ENCODE data around the gene ATXN1.
"Not testable (repeated sequence)": the region's sequence is repeated elsewhere in the genome, so short reads cannot be mapped to it uniquely, and the experiment has no call there.

ATXN1 gene

DNA sequence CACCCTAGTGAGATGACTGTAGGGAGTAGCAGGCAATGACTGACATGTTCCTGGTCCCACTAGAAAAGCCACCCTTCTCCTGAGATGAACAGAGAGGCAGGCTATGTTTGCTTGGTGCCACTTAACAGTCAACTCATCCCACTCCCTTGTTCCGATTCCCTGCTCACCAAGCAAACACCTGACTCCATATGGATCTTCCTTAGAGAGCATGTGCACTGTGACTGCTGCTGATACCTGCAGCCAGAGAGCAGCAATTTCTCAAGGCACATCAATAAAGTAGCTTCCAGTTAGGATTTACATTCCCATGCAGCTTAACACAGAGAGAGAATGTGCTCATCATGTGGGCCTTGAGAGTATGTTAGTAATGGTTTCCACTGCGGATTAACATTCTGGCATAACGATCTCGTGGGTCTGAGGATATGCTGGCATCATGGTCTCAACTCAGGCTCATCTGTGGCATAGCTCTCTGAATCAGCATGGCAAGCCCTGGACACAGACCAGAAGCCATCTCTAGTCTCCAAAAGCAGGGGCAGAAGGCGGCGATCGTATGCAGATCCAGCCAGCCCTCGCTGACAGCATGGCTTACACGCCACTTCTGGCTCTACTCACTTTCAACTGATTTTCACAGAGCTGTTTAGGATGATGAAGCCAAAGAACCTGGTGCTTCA, 43.9 kb downstream of the ATXN1 start:
- no peak for FAIRE-seq

DNA sequence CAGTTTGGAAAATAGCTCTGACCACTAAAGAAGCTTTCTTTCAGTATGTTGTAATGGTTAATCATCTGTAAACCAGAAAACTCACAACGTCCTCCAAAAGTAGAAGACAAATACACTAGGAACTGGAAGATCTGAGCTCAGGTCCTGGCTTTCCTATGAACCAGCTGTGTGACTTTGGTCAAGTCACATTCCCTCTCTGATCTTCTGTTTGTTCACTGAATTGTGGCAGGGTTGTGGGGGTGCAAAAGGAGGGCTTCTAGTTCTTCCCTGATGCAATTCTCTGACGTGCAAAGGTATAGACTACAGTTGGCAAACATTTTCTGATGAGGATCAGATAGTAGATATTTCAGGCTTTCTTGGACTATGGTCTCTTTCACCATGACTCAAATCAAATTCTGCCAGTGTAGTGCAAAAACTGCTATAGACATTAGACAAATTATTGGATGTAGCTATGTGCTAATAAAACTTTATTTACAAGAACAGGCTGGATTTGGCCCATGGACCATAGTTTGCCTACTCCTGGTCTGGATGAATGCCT, 44.9 kb downstream of the ATXN1 start:
- FAIRE-seq, result no peak

- no peak for FAIRE-seq
Measured at GRCh38 chr6:16713597-16713996, 47.7 kb downstream of the ATXN1 start.

- FAIRE-seq, result no peak
Measured at GRCh38 chr6:16712931-16713484, 48.3 kb downstream of the ATXN1 start.

GRCh38 chr6:16712255-16712930, 48.9 kb downstream of the ATXN1 start:
- FAIRE-seq, result no peak

GRCh38 chr6:16711546-16712254, 49.6 kb downstream of the ATXN1 start:
- FAIRE-seq, result no peak

- no peak for FAIRE-seq
Measured at GRCh38 chr6:16706911-16707783, 54.1 kb downstream of the ATXN1 start.

GRCh38 chr6:16706491-16706890, 54.8 kb downstream of the ATXN1 start:
- FAIRE-seq, result not testable (repeated sequence)

DNA sequence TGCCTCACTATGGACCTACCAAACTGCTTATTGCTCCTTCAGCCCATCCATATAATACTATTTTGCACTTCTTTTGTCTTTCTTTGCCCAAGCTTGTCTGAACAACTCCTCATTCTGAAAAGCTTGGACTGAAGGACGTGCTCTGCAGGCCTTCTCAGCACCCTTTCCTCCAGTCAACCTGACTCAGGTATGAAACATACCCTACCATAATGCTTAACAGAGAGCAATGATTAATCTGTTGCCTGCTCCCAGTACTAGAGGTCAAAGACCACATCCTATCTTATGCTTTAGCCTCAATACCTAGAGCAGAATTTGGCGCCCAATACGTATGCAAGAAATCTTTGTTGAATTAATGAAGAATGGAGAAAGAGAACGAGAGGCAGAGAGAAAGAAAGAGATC, 55.2 kb downstream of the ATXN1 start:
- no peak for FAIRE-seq

DNA sequence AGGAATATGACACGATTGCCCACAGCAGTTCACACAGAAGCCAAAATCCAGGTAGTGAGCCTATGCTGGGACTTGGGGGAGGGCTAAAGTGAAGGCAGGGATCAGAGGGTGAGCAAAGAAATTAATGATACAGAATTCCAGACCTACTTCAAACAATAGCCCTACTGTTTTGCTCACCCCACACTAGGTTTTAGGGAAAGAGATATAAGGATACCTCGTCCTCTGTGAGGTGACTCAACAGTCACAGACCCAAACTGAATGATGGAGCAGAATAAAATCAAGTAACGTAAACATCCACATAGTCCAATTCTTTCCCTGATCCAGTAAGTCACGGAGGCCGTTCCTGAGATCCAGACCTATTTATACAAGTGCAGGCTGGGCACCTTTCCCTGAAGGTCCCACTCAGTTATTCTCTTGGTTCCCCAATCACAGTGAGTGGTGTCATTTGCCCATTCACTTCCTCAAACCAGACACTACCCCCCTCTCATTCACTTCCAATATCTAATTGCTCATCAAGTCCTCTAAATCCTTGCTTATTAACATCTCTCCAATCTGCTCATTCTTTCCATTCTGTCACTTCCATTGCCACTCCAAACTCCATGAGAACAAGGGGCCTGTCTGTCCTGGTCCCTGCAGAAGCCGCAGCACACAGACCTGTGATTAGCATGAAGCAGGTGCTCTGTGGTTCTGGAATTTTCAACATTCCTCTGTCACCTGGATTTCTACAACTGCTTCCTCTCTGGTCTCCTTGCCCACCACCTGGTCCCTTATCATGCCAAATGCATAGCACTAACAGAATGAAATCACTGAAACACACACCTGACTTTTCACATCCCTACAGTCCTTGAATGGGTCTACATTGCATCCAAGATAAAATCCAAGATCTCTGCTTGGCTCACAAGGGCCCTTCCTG, 55.9 kb downstream of the ATXN1 start:
- no peak for FAIRE-seq

GRCh38 chr6:16704401-16705045, 56.7 kb downstream of the ATXN1 start:
- FAIRE-seq, result no peak

GRCh38 chr6:16702627-16703378, 58.5 kb downstream of the ATXN1 start:
- FAIRE-seq, result not testable (repeated sequence)

- FAIRE-seq, result no peak
Measured at GRCh38 chr6:16700916-16701234, 60.4 kb downstream of the ATXN1 start.

- no peak for FAIRE-seq
Measured at GRCh38 chr6:16700202-16700915, 60.9 kb downstream of the ATXN1 start.

- no peak for FAIRE-seq
Measured at GRCh38 chr6:16698997-16699868, 62.0 kb downstream of the ATXN1 start.

DNA sequence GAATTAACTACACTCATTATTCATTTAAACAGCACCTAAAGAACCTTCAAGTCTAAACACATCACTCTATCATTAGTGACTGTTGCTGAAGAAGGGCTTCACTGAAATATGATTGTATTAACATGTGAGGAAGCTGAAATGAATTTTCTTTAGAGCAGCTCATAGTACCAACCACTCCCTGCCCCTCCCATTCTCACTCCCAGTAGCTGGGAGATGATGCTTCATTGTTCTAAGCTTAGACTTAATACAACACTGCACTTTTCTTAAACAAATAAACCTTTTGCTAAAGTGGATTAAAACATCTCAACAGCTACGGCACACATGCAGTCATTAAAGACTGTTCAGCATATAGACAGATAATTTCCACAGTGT, 63.1 kb downstream of the ATXN1 start:
- no peak for FAIRE-seq

DNA sequence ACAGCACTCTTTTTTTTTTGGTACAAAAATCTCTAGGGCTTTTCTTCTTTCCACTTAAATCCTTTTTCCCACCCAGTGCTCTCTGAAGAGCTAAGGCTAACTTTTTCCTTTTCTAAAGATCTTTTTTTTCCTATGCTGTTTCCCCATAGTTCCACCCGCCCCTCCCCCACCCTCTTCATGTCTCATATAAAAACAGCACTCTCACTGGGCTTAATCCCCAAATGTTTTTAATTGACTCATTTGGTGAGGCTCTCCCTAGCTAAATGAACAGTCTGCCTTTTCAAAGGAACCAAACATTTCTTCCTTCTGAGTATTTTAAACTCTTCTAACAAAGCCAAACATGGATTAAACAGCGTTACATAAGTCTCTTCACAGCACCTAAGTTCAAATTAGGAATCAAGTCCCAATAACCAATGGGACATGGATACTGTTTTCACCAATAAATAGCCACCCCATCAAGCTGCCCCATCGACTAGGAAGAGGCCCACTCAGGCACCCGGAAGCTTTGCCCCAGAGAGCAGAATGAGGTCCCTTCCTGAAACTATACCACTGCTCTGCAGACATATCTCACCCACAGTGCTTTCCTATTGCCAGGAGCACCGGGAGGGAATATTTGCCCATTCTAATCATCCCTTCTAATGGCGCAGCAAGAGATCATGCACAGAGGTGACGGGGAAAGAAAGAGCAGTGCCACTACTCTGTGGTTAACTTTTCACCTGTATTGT, 63.7 kb downstream of the ATXN1 start:
- no peak for FAIRE-seq

GRCh38 chr6:16696496-16696895, 64.8 kb downstream of the ATXN1 start:
- FAIRE-seq, result no peak
